ENCODE results near the gene PSMB11. TPM values are rescaled to one million over a fixed set of nuclear protein-coding genes. Genes with fewer than 3 reads are reported as not detected.

PSMB11 gene
- total RNA-seq, 1 experiment from 2014 or later: not detected

GRCh38 chr14:23006188-23006534, 35.9 kb upstream of the PSMB11 start:
- no peaks in the 10 kb centered on the region for H3K79me2 ChIP-seq (ENCODE audit: insufficient read depth, low read length)
- DNase-seq (ENCODE audit: low read depth, low spot score) (no peak), ATAC-seq (no peak)
- no peaks in the 10 kb centered on the region for H3K9me3 ChIP-seq (ENCODE audit: control insufficient read depth in 1 of 2, insufficient read depth in 1 of 2, low read depth in 1 of 2, low read length in 2 of 2)
- H2AFZ ChIP-seq (ENCODE audit: low read depth, low read length, poor library complexity, severe bottlenecking): no peak overlapping the region
- intact Hi-C loops (cut with micrococcal nuclease): loop anchor here (5.0 kb wide), 1 partner anchor 51 kb away; the partner anchor contains the start of gene CDH24
- H3K36me3 ChIP-seq (ENCODE audit: control insufficient read depth in 1 of 2, insufficient read depth in 2 of 2, low read length in 2 of 2): no peaks in the 10 kb centered on the region
- no peaks in the 10 kb centered on the region for H3K9me2 ChIP-seq (ENCODE audit: insufficient read depth)
- H3K4me2 ChIP-seq (ENCODE audit: low read length): peak overlapping the region; percentile 89
- peak overlapping the region; percentile 64 to 71 for H3K4me3 ChIP-seq (replicated peaks in 1 of 2; ENCODE audit: low read depth in 1 of 2, low read length in 2 of 2)
- H3K27ac ChIP-seq (ENCODE audit: low read depth, low read length): peak overlapping the region; percentile 97
- H3K4me1 ChIP-seq (ENCODE audit: control insufficient read depth in 1 of 2, insufficient read depth in 2 of 2, low read length in 2 of 2): peaks cover 23 to 60% of the 10 kb centered on the region in 2 experiments
- H3K27me3 ChIP-seq (ENCODE audit: insufficient read depth, low read length): no peaks in the 10 kb centered on the region
- no peaks in the 10 kb centered on the region for H4K20me1 ChIP-seq (ENCODE audit: insufficient read depth)
- ChIA-PET RAD21 (ENCODE audit: low non-redundant PET in 1 of 2, low total read pairs in 2 of 2, uncharacterized antibody in 2 of 2, unreplicated experiment in 2 of 2) (interaction anchor here in 1 of 2 experiments (1.2 kb wide), 1 partner anchor 20 kb away, joined by 6 read pairs; no protein-coding TSS in a partner anchor), CTCF (interaction anchor here (0.6 to 3.6 kb wide), 8 partner anchors 11 to 293 kb away, joined by 3 to 52 read pairs (median 10); no protein-coding TSS in a partner anchor), POLR2A (interaction anchor here (1.1 to 2.2 kb wide), 9 partner anchors 11 to 240 kb away, joined by 3 to 18 read pairs (median 10); partner anchors contain the start of genes ACIN1, AJUBA, C14orf119 and OXA1L)
- peak overlapping the region; percentile 83 for H3K9ac ChIP-seq (ENCODE audit: low read length)
- TF ChIP-seq MAX (IDR thresholded peaks at IDR 0.05): no peak
- TF ChIP-seq EZH2phosphoT487 (IDR thresholded peaks at IDR 0.05; ENCODE audit: borderline replicate concordance): no peak
- TF ChIP-seq REST (IDR thresholded peaks at IDR 0.05; ENCODE audit: low read depth): no peak
- TF ChIP-seq ZNF274 (IDR thresholded peaks at IDR 0.05; ENCODE audit: low read depth, low read length): no peak
- TF ChIP-seq RAD21 (IDR thresholded peaks at IDR 0.05; ENCODE audit: low read depth): no peak
- no peak for TF ChIP-seq ATF3 (IDR thresholded peaks at IDR 0.05)
- TF ChIP-seq CBX3 (IDR thresholded peaks at IDR 0.05; ENCODE audit: low read depth): no peak
- no peak for TF ChIP-seq JUND (IDR thresholded peaks at IDR 0.05)
- TF ChIP-seq EGR1 (IDR thresholded peaks at IDR 0.05; ENCODE audit: low read depth): no peak
- no peak for TF ChIP-seq POLR2AphosphoS5 (IDR thresholded peaks at IDR 0.05; ENCODE audit: low read depth, low read length)
- no peak for TF ChIP-seq ELF1 (IDR thresholded peaks at IDR 0.05; ENCODE audit: borderline replicate concordance, low read depth)
- TF ChIP-seq POLR2A (IDR thresholded peaks at IDR 0.05; ENCODE audit: borderline replicate concordance, extremely low read depth, insufficient read depth, insufficient read length): no peak
- TF ChIP-seq TCF7L2 (IDR thresholded peaks at IDR 0.05; ENCODE audit: borderline replicate concordance, extremely low read depth, insufficient read depth, insufficient read length): no peak
- TF ChIP-seq CTCF (IDR thresholded peaks at IDR 0.05 in 2 of 3, conservative IDR thresholded peaks at IDR 0.05 in 1 of 3; ENCODE audit: borderline replicate concordance in 1 of 3, insufficient read depth in 1 of 3, low read depth in 2 of 3, low read length in 2 of 3): no peak
- TF ChIP-seq FOSL1 (IDR thresholded peaks at IDR 0.05; ENCODE audit: low read depth): no peak
- no peak for TF ChIP-seq ZFX (IDR thresholded peaks at IDR 0.05)
- BruUV-seq (replicated peaks): no TSS peak
